HEK293T (cell line): ENCODE results near the gene MKLN1.

Source experiments
- ARNT ChIP-seq: fragments of 450-650 bp; IDR thresholded peaks from 2 replicates; pipeline ENCODE4 v1.6.1; 2017; ENCODE audit warnings: mild to moderate bottlenecking
- BHLHE40 ChIP-seq: fragments of 450-650 bp; IDR thresholded peaks from 2 replicates; pipeline ENCODE4 v1.6.1; 2016; ENCODE audit warnings: mild to moderate bottlenecking, moderate library complexity, borderline replicate concordance
- CTBP1 ChIP-seq: fragments of 450-650 bp; IDR thresholded peaks from 2 replicates; pipeline ENCODE4 v1.6.1; 2016; ENCODE audit warnings: borderline replicate concordance
- ELF4 ChIP-seq: fragments of 450-650 bp; IDR thresholded peaks from 2 replicates; pipeline ENCODE4 v1.6.1; 2017; ENCODE audit warnings: antibody characterized with exemption
- FOXK2 ChIP-seq: fragments of 450-650 bp; IDR thresholded peaks from 2 replicates; pipeline ENCODE4 v1.6.1; 2016; ENCODE audit warnings: mild to moderate bottlenecking
- FOXM1 ChIP-seq: fragments of 450-650 bp; IDR thresholded peaks from 2 replicates; pipeline ENCODE4 v1.6.1; 2017; ENCODE audit warnings: mild to moderate bottlenecking, borderline replicate concordance
- L3MBTL2 ChIP-seq: fragments of 450-650 bp; conservative IDR thresholded peaks from 2 replicates; pipeline ENCODE4 v1.6.1; 2016; ENCODE audit warnings: mild to moderate bottlenecking
- NFRKB ChIP-seq: fragments of 450-650 bp; IDR thresholded peaks from 2 replicates; pipeline ENCODE4 v1.6.1; 2016; ENCODE audit warnings: mild to moderate bottlenecking, moderate library complexity
- PKNOX1 ChIP-seq: fragments of 450-650 bp; IDR thresholded peaks from 2 replicates; pipeline ENCODE4 v1.6.1; 2016
- SP1 ChIP-seq: fragments of 450-650 bp; IDR thresholded peaks from 2 replicates; pipeline ENCODE4 v1.6.1; 2017
- SUZ12 ChIP-seq: fragments of 450-650 bp; IDR thresholded peaks from 2 replicates; pipeline ENCODE4 v1.6.1; 2016; ENCODE audit warnings: mild to moderate bottlenecking
- TARDBP ChIP-seq: fragments of 450-650 bp; IDR thresholded peaks from 2 replicates; pipeline ENCODE4 v1.6.1; 2016
- ZNF384 ChIP-seq: fragments of 450-650 bp; IDR thresholded peaks from 2 replicates; pipeline ENCODE4 v1.6.1; 2016

DNA sequence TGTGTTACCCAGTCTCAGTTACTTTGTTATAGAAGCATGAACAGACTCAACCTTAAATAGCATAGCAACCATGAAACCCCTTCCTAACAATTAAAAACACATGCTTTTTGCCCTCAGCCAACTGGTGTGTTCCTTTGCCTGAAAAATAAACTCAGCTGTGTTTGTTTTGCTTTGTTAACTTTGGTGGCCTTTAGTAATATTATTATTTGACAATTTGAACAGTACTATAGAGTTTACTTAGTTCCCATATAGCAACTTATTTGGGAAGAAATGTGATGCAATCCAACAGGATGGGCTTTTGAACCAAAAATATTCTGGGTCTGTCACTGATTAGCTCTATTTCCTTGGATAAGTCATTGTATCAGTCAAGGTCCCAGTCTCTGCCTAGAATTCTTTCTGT lies 22.5 kb upstream of the MKLN1 start:
- TF ChIP-seq FOXM1 (no peak), BHLHE40 (no peak), SP1 (no peak), L3MBTL2 (no peak), TARDBP (no peak), CTBP1 (no peak), ARNT (no peak), PKNOX1 (no peak), SUZ12 (no peak), ZNF384 (no peak), FOXK2 (no peak), NFRKB (no peak), ELF4 (no peak)
